Measurements from ENCODE around the gene TMEM242.

The TMEM242 gene

DNA sequence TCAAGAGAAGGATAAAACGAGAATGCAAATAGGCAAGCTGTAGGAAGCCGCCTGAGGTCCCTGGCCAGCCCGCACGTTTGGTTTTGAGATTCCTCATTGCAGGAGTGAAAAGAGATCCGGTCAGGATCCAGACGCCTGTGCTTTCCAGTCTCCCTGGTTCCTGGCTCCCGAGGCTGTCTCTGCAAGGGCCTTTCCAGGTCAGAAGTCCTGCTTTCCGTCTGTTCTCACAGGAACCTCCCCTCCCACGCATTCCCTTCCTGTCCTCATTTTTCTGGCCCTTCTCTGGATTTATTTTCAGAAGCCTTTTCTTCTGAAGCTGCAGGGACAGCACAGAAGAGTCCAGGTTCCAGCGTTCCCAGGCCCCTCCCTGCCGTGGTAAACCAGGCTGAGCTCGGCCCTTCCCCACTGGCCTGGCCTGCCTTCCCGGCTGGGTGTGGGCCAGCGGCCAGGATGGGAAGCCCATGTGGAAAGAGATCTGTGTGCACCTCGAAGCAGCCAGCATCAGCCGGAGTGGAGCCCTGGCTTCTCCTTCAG, 54.0 kb downstream of the TMEM242 start:
- peaks cover 5% of the 10 kb centered on the region for H3K27me3 ChIP-seq (ENCODE audit: insufficient read depth, low read length)
- peaks cover 3% of the 10 kb centered on the region for H3K9me3 ChIP-seq (ENCODE audit: low read length)
- H2AFZ ChIP-seq (ENCODE audit: low read depth, low read length) = no peak overlapping the region
- H3K4me1 ChIP-seq (ENCODE audit: insufficient read depth, low read length) = no peaks in the 10 kb centered on the region
- no peak overlapping the region for H3K4me3 ChIP-seq (ENCODE audit: low read length)
- H3K36me3 ChIP-seq (ENCODE audit: insufficient read depth, low read length) = no peaks in the 10 kb centered on the region

DNA sequence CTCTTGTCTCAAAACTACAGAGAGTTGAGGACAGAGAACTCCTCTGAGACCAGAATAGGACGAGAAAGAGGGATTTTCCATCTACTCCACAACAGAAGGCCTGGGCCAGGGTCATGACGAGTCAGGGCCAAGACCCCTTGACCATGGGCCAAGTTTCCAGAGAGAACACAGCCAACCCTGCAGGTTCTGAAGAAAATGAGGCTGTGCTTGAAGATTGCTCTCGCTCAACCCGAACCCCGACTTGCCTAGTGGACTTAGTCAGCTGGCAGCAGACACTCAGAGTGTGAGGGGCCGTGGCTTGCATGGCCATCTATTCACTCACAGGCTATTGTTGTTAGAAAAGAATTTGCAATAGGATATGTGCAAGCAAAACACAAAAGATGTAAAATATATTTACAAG, 54.5 kb downstream of the TMEM242 start:
- Histone ChIP-seq H2AFZ (ENCODE audit: low read depth, low read length) (no peak overlapping the region), H3K4me3 (ENCODE audit: low read length) (no peak overlapping the region), H3K27me3 (ENCODE audit: insufficient read depth, low read length) (peaks cover 5% of the 10 kb centered on the region), H3K36me3 (ENCODE audit: insufficient read depth, low read length) (no peaks in the 10 kb centered on the region), H3K4me1 (ENCODE audit: insufficient read depth, low read length) (no peaks in the 10 kb centered on the region), H3K9me3 (ENCODE audit: low read length) (peaks cover 3% of the 10 kb centered on the region)

DNA sequence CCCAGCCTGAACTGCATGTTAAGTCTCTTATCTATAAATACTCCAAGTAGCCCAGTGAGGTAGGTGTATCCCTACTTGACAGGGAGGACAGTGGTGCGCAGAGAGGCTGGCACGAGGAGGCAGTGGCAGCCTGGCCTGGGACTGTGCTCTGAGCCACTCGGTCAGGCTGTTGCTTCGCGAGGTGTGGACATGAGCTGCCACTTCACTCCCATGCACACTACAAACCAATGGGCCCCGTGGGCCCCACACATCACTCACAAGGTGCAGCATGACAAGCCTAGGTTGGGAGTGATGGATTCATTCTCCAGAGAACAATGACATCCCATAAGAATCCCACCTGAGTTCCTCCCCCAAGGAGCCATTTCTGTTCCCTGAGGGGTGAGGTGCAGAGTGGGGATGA, 54.9 kb downstream of the TMEM242 start:
- Histone ChIP-seq H3K36me3 (ENCODE audit: insufficient read depth, low read length) (no peaks in the 10 kb centered on the region), H2AFZ (ENCODE audit: low read depth, low read length) (no peak overlapping the region), H3K4me1 (ENCODE audit: insufficient read depth, low read length) (no peaks in the 10 kb centered on the region), H3K4me3 (ENCODE audit: low read length) (no peak overlapping the region), H3K9me3 (ENCODE audit: low read length) (peaks cover 3% of the 10 kb centered on the region), H3K27me3 (ENCODE audit: insufficient read depth, low read length) (peaks cover 5% of the 10 kb centered on the region)

DNA sequence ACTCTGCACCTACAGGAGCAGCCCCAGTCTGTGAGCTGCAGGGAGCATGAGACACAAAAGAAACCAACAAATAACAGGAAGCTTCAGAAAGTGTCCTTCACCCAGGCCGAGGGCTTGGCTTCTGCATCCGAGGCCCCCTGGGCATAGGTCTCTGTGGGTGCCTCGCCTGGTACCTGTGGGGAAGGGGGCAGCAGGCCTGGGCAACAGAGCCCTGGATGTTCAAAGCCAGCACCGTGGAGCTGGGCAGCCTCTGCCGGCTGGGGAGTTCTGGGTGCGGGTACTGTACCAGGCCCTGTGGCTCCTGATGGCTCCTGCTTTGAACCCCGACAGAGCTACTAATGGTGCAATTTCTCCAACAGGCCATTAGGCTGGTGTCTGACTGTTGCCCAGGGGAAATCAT, 55.7 kb downstream of the TMEM242 start:
- Histone ChIP-seq H3K4me1 (ENCODE audit: insufficient read depth, low read length) (no peaks in the 10 kb centered on the region), H3K36me3 (ENCODE audit: insufficient read depth, low read length) (no peaks in the 10 kb centered on the region), H2AFZ (ENCODE audit: low read depth, low read length) (no peak overlapping the region), H3K4me3 (ENCODE audit: low read length) (no peak overlapping the region), H3K9me3 (ENCODE audit: low read length) (peaks cover 3% of the 10 kb centered on the region), H3K27me3 (ENCODE audit: insufficient read depth, low read length) (no peaks in the 10 kb centered on the region)

DNA sequence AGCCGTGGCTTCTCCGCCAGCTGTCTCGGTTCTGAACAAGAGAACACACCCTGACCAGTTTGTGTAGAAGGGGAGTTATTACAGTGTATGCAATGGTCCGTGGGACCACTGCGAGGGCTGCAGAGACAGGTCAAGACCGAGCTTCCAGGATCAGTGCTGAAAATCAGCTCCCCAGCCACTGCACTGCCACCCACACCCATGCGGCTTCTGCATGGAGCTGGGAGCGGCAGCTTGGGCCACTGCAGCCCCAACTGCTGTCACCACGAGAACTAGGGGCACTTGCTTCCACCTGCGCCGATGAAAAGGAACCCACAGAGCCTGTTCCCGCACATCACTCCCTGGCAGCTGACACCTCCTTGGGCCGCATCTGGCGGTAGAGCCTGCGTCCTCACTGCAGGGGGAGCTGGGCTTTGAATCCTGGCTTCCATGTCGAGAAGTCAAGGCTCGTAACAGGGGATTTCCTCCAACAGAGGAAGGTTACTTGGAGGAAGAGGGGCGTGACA, 56.2 kb downstream of the TMEM242 start:
- H3K27me3 ChIP-seq (ENCODE audit: insufficient read depth, low read length) = no peaks in the 10 kb centered on the region

DNA sequence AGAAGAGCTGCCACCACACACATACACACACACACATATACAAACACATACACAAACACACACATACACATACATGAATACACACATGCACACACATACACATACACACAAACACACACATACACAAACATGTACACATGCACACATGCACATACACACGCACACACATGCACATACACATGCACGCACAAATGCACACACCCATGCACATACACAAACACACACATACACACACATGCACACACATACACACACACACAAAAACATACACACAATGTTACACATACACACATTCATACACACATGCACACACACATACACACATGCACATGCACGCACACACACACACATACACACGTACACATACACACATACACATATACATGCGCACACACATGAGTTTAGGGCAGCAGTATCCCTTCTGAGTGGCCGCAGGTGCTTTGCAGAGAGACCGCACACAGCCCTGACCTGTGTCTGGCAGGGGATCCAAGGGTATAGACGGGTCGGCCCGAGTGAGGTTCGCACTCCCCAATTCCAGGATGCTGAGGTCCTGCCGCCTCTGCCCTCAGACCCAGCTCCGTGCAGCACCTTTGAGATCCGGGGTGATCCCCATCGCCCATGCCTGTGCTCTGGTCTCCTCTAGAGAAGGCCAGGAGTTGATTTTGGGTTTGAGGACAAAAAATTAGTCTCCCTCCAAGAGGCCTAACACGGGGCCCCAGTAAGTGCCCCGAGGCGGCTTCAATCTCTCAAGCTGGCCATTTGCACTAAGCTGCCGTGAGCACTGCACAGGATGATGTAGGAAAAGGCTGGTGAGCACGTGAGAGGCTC, 56.8 kb downstream of the TMEM242 start:
- Histone ChIP-seq H3K4me3 (ENCODE audit: low read length) (no peak overlapping the region), H3K36me3 (ENCODE audit: insufficient read depth, low read length) (no peaks in the 10 kb centered on the region), H3K9me3 (ENCODE audit: low read length) (peaks cover 3% of the 10 kb centered on the region), H2AFZ (ENCODE audit: low read depth, low read length) (no peak overlapping the region), H3K4me1 (ENCODE audit: insufficient read depth, low read length) (no peaks in the 10 kb centered on the region), H3K27me3 (ENCODE audit: insufficient read depth, low read length) (no peaks in the 10 kb centered on the region)

More for the DNA sequence above, 56.2 kb downstream of the TMEM242 start:
- H2AFZ ChIP-seq (ENCODE audit: low read depth, low read length) = no peak overlapping the region
- H3K9me3 ChIP-seq (ENCODE audit: low read length) = peaks cover 3% of the 10 kb centered on the region
- no peaks in the 10 kb centered on the region for H3K36me3 ChIP-seq (ENCODE audit: insufficient read depth, low read length)
- H3K4me1 ChIP-seq (ENCODE audit: insufficient read depth, low read length) = no peaks in the 10 kb centered on the region
- H3K4me3 ChIP-seq (ENCODE audit: low read length) = no peak overlapping the region

DNA sequence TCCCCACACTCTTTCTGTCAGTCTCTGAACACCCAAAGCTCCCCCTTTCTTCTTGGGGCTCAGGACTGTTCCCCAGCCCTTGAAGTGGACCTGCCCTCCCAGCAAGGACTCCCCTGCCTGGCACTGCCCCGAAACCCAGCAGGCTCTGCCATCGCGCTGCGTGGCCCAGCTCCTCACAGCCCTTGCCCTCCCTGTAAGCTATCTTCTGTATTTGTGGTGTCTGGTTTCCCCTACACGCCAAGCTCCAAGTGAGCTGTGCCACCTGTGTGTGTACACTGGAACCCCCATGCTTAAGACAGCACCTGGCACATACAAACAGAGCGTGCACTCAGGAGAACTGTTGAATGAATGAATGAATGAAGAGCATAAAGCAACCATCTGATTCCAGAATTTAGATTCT, 57.7 kb downstream of the TMEM242 start:
- H3K4me1 ChIP-seq (ENCODE audit: insufficient read depth, low read length) = no peaks in the 10 kb centered on the region
- peaks cover 3% of the 10 kb centered on the region for H3K9me3 ChIP-seq (ENCODE audit: low read length)
- no peaks in the 10 kb centered on the region for H3K27me3 ChIP-seq (ENCODE audit: insufficient read depth, low read length)
- H3K36me3 ChIP-seq (ENCODE audit: insufficient read depth, low read length) = no peaks in the 10 kb centered on the region
- no peak overlapping the region for H3K4me3 ChIP-seq (ENCODE audit: low read length)
- H2AFZ ChIP-seq (ENCODE audit: low read depth, low read length) = no peak overlapping the region

DNA sequence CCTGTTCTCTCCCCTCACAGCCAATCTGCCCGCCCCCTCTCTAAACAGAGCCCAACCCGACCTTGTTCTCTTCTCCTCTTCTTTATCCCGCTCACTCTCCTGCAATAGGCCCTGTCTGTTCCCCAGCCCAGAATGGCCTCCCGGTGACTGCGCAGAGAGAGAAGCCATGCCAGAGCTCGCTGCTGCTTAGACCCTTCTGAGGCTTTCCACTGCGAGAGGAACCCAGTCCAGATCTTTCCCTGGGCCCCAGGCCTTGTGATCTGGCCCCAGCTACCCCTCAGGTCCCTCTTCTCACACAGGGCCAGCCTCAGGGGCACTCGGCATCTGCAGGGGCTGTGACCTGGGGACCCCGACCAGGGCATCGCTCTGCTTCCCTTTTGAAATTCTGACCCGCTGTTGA, 58.1 kb downstream of the TMEM242 start:
- Histone ChIP-seq H3K36me3 (ENCODE audit: insufficient read depth, low read length) (no peaks in the 10 kb centered on the region), H3K27me3 (ENCODE audit: insufficient read depth, low read length) (no peaks in the 10 kb centered on the region), H2AFZ (ENCODE audit: low read depth, low read length) (no peak overlapping the region), H3K4me1 (ENCODE audit: insufficient read depth, low read length) (no peaks in the 10 kb centered on the region), H3K4me3 (ENCODE audit: low read length) (no peak overlapping the region), H3K9me3 (ENCODE audit: low read length) (peaks cover 2% of the 10 kb centered on the region)

DNA sequence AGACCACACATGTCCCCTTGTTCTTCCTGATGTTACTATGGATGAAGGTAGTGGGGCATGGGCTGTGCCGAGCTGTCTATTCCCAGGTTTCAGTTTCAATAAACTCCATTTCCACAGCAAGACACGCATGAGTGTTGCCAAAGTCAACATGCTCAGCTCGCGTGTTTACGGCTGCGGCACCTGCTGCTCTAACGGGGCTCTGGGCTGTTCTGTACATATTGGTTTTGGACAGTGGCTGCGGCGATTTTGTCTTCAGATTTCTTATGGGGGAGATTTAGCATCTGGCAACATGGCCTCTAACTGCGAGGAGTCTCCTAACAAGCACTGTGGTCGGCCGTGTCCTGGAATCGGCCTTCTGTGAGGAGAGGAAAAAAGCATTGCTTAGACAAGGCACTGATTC, 58.6 kb downstream of the TMEM242 start:
- Histone ChIP-seq H3K4me1 (ENCODE audit: insufficient read depth, low read length) (no peaks in the 10 kb centered on the region), H2AFZ (ENCODE audit: low read depth, low read length) (no peak overlapping the region), H3K27me3 (ENCODE audit: insufficient read depth, low read length) (no peaks in the 10 kb centered on the region), H3K4me3 (ENCODE audit: low read length) (no peak overlapping the region), H3K36me3 (ENCODE audit: insufficient read depth, low read length) (no peaks in the 10 kb centered on the region), H3K9me3 (ENCODE audit: low read length) (no peaks in the 10 kb centered on the region)

DNA sequence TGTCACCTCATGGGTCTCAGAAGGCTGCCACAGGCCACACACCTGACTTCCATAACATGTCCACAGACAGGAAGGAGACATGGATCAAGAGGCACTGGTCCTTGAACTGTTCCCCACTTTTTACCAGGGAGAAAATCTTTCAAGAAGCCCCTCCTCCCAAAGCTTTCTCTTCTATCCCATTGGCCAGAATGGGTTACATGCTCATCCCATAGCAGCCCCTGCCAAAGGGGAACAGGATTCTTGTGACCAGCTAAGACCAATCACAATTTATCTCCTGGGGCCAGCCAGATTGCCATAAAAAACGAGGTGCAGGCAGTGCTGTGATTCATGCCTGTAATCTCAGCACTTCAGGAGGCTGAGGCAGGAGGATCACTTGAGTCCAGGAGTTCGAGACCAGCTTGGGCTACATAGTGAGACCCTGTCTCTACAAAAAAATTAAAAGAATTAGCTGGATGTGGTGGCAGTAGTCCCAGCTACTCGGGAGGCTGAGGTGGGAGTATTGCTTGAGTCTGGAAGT, 59.4 kb downstream of the TMEM242 start:
- Histone ChIP-seq H3K36me3 (ENCODE audit: insufficient read depth, low read length) (no peaks in the 10 kb centered on the region), H2AFZ (ENCODE audit: low read depth, low read length) (no peak overlapping the region), H3K4me3 (ENCODE audit: low read length) (no peak overlapping the region), H3K4me1 (ENCODE audit: insufficient read depth, low read length) (no peaks in the 10 kb centered on the region), H3K9me3 (ENCODE audit: low read length) (no peaks in the 10 kb centered on the region), H3K27me3 (ENCODE audit: insufficient read depth, low read length) (no peaks in the 10 kb centered on the region)

DNA sequence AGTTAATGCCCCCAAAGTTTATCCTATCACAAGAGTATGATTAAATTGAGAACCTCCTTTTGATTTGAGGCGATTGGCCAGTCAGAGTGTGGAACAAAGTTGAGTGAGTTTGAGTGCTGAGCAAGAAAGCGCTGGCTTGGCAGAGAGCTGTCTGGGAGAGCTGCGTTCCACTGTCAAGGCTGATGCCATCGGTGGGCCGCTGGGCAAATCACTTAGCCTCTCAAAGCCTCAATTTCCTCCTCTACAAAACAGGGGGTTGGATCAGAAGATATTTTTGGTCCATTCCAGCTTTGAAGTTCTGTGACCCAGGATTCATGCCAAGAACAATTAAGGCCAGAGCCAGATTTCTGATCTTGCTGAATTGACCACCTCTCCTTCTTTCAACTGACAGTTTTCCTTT, 60.2 kb downstream of the TMEM242 start:
- H3K27me3 ChIP-seq (ENCODE audit: insufficient read depth, low read length) = no peaks in the 10 kb centered on the region
- no peaks in the 10 kb centered on the region for H3K36me3 ChIP-seq (ENCODE audit: insufficient read depth, low read length)
- H2AFZ ChIP-seq (ENCODE audit: low read depth, low read length) = no peak overlapping the region
- no peaks in the 10 kb centered on the region for H3K4me1 ChIP-seq (ENCODE audit: insufficient read depth, low read length)
- H3K4me3 ChIP-seq (ENCODE audit: low read length) = no peak overlapping the region
- H3K9me3 ChIP-seq (ENCODE audit: low read length) = no peaks in the 10 kb centered on the region

DNA sequence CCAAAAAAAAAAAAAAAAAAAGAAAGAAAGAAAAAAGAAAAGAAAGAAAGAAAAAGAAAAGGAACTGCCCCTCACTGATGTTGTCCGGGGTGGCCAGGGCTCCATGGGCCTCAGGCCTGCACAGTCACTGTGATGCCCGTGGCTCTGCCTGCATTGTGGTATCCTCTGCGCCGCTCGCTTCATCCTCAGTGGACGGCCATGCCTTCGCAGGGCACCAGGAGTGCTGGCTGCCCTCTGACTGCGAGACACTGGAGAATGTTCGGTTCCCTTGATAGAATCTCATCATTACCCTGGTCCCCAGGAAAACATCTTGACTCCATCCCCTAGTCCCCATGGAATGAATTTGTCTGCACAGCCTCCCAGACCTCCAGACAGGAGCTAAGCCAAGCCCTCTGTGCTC, 61.7 kb downstream of the TMEM242 start:
- no peak overlapping the region for H3K4me3 ChIP-seq (ENCODE audit: low read length)
- no peaks in the 10 kb centered on the region for H3K9me3 ChIP-seq (ENCODE audit: low read length)
- no peaks in the 10 kb centered on the region for H3K27me3 ChIP-seq (ENCODE audit: insufficient read depth, low read length)
- H2AFZ ChIP-seq (ENCODE audit: low read depth, low read length) = no peak overlapping the region
- H3K4me1 ChIP-seq (ENCODE audit: insufficient read depth, low read length) = no peaks in the 10 kb centered on the region
- no peaks in the 10 kb centered on the region for H3K36me3 ChIP-seq (ENCODE audit: insufficient read depth, low read length)

DNA sequence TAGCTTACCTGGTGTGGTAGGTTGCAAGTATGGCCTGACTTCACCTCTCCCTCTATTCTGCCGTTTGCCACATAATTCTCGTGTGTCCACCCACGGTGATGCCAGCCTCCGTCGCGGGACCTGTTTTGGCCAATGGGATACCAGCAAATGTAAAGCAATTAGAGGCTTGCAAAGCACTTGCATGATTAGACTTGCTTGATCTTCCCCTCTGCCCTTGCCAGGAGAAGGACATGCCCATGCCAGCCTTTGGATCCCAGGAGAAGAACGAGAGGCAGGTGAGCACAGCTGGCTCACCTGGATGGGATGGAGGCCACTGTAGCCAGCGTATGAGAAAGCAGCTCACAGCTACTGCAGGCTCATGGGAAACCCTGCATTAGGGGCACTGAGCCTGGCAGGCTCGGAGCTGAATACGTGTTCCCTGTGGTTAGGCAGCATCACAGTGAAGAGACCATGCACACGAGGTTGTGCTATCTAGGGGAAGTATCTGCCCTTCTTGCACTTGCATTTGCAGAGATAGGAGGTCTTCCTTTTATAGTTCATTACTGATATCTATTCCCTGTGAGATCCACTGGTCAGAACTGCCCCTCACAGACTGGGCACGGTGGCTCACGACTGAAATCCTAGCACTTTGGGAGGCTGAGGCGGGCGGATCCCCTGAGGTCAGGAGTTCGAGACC, 62.4 kb downstream of the TMEM242 start:
- Histone ChIP-seq H3K27me3 (ENCODE audit: insufficient read depth, low read length) (no peaks in the 10 kb centered on the region), H3K36me3 (ENCODE audit: insufficient read depth, low read length) (no peaks in the 10 kb centered on the region), H3K4me1 (ENCODE audit: insufficient read depth, low read length) (no peaks in the 10 kb centered on the region), H3K4me3 (ENCODE audit: low read length) (no peak overlapping the region), H3K9me3 (ENCODE audit: low read length) (no peaks in the 10 kb centered on the region), H2AFZ (ENCODE audit: low read depth, low read length) (no peak overlapping the region)
